Stimulated activated CD4-positive, alpha-beta T cell treated with anti-CD3 and anti-CD28 coated beads, TNF-alpha, amount 100 ng/mL, for 24 hours (primary cell): ENCODE measurements around the gene DESI1.
A peak's percentile ranks its signal among the peaks of the same experiment; 100 is the strongest.
"Not testable (repeated sequence)": the region's sequence is repeated elsewhere in the genome, so short reads cannot be mapped to it uniquely, and the experiment has no call there.

Source experiments
- DNase-seq, 3 experiments: peaks; one replicate each; pipeline ENCODE4 v3.0.0-alpha.2; 2020; ENCODE audit warnings: low read depth in 3 of 3

The DESI1 gene

DNA sequence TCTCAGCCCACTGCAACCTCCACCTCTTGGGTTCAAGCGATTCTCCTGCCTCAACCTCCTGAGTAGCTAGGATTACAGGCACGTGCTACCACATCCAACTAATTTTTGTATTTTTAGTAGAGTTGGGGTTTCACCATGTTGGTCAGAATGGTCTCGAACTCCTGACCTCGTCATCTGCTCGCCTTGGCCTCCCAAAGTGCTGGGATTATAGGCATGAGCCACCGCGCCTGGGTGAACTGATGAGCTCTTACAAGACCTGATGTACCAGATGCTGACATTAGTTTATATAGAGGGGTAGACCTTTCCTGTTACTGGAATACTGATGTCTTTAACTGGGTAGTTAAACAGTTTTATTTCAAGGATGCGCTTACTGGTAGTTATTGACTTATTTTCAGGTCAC lies 13.8 kb upstream of the DESI1 start:
- not testable (repeated sequence) for DNase-seq

DNA sequence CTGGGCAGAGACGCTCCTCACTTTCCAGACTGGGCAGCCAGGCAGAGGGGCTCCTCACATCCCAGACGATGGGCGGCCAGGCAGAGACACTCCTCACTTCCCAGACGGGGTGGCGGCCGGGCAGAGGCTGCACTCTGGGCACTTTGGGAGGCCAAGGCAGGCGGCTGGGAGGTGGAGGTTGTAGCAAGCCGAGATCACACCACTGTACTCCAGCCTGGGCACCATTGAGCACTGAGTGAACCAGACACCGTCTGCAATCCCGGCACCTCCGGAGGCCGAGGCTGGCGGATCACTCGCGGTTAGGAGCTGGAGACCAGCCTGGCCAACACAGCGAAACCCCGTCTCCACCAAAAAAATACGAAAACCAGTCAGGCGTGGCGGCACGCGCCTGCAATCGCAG lies 10.8 kb upstream of the DESI1 start:
- not testable (repeated sequence) for DNase-seq

DNA sequence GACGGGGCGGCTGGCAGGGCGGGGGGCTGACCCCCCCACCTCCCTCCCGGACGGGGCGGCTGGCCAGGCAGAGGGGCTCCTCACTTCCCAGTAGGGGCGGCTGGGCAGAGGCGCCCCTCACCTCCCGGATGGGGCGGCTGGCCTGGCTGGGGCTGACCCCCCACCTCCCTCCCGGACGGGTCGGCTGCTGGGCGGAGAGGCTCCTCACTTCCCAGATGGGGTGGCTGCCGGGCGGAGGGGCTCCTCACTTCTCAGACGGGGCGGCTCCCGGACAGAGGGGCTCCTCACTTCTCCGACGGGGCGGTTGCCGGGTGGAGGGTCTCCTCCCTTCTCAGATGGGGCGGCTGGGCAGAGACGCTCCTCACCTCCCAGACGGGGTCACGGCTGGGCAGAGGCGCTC lies 10.3 kb upstream of the DESI1 start:
- not testable (repeated sequence) for DNase-seq

DNA sequence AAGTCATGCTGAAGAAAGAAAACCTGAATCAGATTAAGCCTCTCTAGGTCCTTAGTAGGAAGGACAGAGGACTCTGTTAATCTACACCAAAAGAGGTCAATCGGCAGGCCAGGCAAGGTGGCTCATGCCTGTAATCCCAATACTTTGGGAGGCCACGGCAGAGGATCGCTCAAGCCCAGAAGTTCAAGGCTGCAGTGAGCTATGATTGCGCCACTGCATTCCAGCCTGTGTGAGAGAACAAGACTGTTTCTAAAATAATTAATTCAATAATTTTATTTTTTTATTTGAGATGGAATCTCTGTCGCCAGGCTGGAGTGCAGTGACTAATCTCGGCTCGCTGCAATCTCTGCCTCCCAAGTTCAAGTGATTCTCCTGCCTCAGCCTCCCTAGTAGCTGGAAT lies 4.7 kb upstream of the DESI1 start:
- no peak for DNase-seq

DNA sequence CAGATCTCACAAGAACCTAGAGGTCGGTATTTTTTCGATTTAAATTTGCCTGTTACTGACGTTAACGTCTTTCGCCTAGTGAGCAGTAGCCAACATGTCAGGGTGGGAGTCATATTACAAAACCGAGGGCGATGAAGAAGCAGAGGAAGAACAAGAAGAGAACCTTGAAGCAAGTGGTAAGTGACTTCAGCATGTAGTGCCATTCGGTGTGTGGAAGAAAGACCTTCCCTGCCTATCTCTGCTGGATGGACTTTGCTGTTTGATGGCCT lies 1.0 kb upstream of the DESI1 start:
- DNase-seq, result no peak

DNA sequence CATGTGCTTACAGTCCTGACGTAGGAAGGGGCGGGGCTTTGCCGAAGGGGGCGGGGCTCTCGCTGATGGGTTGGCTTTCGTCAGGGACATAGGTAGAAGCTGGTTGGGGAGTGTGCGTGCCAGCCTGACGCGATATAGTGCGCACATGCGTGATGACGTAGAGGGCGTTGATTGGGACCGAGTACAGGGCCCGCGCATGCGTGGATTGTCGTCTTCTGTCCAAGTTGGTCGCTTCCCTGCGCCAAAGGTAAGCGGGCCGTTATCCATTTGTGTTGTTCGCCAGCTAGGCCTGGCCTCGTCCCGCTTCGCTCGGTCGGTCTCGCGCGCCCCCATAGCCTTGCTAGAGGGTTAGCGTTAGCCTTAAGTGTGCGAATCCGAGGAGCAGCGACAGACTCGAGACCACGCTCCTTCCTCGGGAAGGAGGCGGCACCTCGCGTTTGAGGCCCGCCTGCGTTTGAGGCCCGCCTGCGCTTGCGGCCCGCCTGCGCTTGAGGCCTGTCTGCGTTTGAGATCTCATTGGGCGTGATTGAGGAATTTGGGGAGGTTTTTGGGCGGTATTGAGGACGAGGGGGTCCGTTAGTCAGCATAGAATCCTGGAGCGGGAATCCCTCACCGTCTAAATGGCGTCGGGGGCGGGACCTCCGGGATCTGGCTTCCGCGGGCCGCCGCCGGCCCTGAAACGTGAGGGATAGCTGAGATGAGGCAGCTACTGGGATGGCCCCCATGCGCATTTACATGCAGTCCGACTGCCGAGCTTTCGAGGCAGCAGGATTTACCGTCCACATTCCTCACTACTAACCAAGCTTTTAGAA lies 462 bp upstream of the DESI1 start, which contains the start of gene XRCC6:
XRCC6 (plus strand) TSS at position 197 of the 812 bp plus-strand sequence. CDS start 710 bp downstream, outside the sequence.
- DNase-seq, result peak; percentile 100

DNA sequence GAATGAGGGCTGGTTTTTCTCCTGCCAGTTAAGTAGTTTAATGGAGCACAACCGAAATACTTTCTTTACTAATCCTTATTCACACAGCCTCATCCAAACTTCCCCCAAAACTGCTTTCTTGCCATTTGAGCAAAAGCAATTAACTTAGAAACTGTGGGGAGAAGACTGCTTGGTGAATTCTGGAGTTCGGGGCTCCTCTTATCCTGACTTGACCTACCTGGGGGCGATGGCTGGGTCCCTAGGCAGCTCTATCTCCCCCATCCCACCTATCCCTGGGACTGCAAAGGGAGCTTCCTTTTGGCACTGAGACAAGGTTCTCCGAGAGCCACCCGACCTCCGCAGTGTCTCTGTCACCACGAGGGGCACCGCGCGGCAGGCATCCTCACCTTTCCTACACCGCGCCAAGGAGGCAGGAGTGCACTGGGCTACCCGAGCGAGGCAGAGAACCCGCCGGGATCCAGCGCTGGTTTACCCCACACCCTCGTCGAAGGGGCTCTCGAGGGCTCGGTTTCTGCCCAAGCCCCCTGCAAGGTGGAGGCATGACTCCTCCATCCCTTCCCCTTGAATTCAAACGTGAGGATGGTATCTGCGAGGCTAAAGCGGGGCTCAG lies 759 bp downstream of the DESI1 start:
- peak in 2 of 3 experiments; percentile 34 to 44 for DNase-seq

DNA sequence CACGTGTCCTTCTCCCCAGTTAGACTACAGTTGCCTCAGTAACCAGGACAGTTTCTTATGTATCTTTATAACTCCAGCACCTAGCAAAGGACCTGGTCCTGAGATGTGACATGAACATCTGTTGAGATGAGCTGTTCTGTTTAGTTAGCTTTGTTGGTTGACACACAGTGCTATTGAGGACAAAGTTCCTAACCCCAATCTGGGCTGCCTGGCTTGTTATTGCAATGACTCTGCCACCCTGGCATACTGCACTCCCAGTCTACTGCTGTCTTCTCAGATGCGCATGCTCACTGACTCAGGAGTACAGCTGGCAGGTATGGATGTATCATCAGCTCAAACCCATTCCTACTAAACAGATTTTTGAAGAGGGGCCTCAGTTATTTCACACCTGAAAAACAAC lies 7.4 kb downstream of the DESI1 start:
- DNase-seq, result no peak

DNA sequence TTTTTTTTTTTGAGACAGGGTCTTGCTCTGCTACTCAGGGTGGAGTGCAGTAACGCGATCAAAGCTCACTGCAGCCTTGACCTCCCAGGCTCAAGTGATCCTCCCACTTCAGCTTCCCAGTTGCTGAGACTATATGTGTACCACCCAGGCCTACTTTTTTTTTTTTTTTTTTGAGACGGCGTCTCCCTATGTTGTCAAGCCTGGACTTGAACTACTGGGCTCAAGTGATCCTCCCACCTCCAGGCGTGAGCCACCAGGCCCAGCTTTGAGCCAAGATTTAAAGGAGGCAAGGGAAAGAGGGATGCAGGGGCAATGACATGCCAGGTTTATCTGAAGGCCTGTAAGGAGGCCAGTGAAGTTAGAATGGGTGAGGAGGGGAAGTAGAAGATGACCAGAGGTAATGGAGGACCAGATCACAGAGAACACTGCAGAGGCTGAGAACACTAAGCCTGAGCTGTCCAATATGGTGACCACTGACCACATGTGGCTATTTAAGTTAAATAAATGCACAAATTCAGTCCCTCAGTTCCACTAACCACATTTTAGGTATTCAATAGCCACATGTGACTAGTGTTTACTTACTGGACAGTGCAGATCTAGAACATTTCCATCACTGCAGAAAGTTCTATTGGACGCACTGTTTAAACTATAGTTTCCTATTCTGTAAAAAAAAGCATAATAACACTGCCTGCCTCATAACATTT lies 8.1 kb downstream of the DESI1 start:
- no peak for DNase-seq

DNA sequence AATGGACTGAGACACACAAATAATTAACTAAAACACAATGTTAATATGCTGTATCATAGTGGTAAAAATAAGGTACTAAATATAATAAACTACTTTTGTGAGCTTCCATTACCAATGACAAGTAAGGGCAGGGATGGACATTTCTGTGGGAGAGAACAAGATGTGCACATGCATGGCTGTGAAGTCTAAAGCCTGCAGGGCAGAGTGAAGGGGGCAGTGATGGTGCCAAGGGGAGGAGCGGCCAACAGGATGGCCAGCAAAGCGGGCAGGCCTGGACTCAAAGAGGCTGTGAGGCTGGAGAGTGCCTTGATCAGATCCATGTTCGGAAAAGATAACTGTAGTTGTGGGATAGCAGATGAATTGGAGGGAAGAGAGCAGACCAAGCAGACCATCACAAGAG lies 12.5 kb downstream of the DESI1 start:
- DNase-seq, result no peak

DNA sequence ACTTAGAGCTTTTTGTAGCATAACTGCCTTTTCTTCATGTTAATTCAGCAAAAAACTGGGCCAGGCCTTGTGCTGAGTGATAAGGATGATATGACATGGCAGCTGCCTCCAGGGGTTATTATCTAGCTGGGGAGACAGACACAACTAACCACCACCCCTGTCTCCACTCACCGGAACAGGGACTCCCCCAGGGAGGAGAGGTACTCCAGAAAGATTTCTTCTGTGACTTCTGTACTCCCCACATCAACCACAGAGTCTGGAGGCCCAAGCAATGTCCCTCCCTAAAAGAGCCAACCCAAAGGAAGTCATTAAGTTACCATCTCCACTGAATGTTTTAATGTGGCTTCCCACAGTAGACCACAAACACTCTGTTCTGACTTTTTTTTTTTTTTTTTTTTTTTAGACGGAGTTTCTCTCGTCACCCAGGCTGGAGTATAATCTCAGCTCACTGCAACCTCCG lies 16.9 kb downstream of the DESI1 start:
- peak; percentile 15 to 67 (median 32) for DNase-seq

DNA sequence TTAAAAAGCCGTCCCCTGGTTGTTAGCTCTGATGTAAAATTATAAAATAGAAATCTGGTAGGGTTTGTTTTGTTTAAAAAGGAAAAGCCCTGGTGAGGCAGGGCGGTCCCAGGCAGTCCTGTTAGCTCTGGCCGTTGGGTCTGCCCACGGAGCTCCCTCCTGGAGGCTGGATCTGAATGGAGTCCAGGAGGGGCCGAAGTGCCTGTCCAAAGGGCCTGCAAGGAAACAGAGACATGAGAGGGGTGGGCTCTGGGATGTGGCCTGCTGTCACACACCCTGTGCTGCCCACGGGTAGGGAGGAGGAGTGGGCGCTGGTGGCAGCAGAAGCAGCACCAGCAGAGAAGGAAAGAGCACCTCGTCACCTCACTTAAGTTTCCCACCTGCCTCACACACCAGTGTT lies 19.9 kb downstream of the DESI1 start:
- DNase-seq, result no peak

DNA sequence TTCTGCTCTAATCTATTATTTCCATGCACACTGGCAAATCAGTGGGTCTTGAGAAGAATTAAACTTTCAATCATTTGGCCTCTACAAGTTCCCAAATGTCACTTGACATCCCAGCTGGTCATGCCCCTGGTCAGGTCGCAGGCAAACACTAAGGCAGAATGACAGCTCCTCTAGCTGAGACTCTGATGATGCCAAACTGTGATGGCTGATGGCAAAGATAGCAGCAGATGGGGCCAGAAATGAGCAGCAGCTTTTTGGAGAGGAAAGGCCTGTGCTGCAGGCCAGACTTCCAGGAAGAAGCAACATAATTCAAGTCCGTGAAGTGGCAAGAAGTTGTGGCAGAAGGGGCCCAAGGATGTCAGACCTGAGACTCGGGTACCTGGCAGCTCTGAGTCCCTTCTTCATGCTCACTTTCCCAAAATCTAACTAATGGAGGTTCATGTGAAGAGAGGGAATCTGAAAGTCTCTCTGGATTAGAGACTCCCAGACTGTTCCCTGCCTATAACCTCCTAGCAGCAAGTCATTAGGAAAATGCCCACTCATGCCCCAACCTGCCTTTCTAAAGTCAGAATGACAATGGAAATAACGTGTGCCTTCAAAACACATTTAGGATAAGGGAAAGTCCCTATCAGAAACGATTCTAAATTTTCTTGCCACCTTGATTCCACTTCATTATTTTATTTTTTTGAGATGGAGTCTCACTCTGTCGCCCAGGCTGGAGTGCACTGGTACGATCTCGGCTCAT lies 21.8 kb downstream of the DESI1 start:
- no peak for DNase-seq

DNA sequence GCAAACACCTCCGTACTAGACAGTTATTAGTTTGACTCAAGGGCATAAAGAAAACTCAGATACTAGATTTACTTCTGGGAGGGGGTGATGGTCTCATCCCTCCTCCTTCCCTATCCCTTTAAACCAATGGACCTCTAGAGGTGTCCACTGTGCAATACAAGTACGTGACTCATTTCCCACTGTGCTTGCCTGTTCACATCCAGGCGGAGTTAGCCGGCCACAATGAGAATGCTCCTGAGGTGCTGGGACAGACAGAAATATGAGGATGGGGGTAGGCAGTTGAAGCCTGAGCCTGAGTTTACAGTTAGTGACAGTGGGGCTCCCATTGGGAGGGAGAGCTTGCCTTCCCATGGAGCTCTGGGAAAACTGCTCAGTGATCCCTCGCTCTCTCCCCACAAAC lies 22.8 kb downstream of the DESI1 start:
- DNase-seq, result no peak

DNA sequence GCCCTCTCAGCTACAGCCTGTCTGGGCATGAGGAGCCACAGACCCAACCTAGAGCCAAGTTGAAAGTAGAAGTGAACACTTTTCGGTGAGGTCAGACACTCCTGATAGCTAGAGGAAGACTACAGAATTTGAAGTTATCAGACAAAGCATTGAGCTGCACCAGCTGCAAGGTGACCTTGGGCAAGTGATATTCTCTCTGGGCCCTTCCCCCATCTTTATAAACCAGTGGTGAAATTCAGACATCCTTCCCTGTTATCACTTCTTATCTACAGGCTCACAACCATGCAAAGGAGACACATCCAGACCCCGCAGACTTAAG lies 23.2 kb downstream of the DESI1 start:
- DNase-seq, result no peak

DNA sequence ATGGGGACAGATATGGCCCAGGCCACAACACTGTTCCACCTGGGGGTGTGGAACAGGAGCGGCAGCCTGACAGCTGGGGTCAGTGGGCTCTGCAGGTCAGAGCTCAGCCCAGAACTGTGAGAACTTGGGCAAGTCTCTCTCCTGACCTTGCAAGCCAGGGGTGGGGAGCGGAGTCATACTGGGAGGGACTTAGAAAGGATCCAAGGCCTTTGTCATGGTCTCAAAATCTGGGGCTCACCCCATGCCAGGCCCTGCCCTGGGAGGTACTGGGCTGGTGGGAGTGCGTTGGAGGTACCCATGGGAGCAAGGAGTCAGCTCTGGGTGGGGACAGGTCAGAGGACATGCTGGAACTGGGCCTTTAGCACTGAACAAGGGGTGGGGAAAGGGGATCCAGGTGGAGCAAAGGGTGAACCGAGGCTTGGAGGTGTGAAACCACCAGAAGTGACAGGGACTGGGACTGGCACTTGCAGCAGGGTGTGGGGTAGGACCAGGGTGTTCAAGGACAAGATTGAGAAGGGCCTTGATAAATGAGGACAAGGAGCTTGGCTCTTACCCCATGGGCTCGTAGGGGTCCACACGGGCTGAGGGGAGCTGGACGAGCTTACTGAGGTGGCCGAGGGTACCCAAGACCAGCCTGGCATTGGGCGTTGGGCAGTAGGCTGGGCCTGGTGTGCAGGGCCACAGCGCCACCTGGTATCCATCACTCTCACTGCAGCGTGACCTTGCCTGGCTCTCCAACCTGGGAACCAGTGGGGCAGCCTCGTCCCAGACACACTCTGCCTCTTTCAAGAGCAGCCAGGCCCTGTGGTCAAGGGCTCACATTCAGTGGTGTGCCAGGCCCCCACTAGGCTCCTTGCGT lies 23.8 kb downstream of the DESI1 start:
- DNase-seq, result peak in 1 of 3 experiments; percentile 32

DNA sequence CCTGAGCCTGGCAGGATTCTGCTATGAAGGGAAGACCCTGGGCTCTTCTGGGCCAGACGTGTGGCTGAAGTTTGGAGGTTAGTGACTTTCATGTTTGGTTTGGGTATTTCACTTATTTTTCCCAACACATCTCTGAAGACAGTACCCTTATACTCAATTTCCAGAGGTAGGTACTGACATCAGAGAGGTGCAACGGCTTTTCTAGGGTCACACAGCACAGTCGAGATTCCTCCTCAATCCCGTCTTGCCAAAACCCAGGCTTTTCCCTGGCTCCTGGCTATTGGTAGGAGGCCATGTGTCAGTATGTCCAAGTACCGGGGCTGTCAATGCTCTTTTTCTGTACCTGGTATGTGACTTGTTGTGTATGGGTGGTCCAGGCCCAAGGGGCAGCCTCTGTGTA lies 25.1 kb downstream of the DESI1 start:
- no peak for DNase-seq

DNA sequence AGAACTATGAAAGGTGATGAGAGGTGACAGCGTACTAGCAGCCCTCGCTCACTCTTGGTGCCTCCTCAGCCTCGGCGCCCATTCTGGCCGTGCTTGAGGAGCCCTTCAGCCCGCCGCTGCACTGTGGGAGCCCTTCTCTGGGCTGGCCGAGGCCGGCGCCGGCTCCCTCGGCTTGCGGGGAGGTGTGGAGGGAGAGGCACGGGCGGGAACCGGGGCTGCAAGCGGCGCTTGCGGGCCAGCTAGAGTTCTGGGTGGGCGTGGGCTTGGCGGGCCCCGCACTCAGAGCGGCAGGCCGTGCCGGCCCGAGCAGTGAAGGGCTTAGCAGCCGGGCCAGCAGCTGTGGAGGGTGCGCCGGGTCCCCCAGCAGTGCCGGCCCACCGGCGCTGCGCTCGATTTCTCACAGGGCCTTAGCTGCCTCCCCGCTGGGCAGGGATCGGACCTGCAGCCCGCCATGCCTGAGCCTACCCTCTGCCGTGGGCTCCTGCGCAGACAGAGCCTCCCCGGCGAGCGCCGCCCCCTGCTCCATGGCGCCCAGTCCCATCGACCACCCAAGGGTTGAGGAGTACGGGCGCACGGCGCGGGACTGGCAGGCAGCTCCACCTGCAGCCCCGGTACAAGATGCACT lies 27.4 kb downstream of the DESI1 start:
- not testable (repeated sequence) for DNase-seq

DNA sequence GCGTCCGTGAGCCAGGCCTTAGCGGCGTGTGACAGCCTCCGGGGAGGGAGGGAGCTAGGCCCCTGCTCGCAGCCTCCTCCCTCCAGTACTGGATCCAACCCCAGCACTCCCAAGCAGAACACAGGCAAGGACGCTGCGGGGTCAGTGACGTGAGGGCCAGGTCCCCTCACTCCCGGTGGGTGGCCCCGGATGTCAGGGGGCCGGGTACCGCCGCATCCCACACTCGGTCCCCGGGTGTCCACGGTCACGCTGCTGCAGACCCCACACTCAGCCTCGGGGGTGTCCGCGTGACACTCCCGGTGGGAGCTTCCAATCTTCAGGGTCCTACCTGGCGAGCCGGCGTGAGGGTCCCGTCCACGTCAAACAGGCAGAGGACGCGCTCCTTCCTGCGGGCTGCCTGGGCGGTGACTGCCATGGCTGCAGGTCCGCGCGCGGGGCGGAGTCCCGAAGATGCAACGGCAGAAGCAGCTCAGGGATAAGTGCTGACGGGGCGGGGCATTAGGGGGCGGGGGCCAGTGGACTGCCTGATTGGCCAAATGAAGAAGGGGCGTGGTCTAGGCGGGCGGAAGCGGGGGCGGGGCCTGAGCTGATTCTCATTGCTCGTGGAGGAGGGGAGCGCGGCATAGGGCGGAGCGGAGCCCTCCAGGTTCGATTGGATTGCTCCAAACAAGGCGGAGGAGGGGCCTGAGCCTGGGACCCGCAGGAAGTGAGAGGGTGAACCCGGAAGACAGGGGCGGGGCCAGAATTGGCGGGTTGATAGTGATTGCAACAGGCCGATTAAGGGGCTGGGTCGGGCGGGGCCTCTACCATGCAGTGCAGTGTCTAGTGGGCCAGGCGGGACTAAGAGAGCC lies 31.2 kb downstream of the DESI1 start, which contains the start of gene PMM1:
PMM1 (minus strand) TSS at position 450 of the 851 bp plus-strand sequence; CDS start at position 415, 35 bp downstream.
- DNase-seq, result peak; percentile 100

DNA sequence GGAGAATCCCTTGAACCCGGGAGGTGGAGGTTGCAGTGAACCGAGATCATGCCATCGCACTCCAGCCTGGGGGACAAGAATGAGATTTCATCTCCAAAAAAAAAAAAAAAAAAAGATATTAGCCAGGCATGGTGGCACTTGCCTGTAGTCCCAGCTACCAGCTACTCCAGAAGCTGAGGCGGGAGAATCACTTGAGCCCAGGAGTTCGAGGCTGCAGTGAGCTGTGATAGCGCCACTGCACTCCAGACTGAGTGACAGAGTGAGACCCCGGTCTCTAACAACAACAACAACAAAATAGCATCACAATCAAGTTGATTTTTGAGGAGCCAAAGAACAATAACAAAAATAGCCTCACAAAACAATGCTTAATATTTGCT lies 33.5 kb downstream of the DESI1 start:
- DNase-seq, result no peak
